Osteocyte (in vitro differentiated cells): Measurements from ENCODE around the gene EXOSC10. TPM values are rescaled to one million over a fixed set of nuclear protein-coding genes. Genes with fewer than 3 reads are reported as not detected.

Experiments
- DNase-seq: peaks from one replicate; pipeline ENCODE4 v3.0.0; 2021; ENCODE audit warnings: mixed read lengths; ENCODE audit not compliant: unreplicated experiment; ENCODE audit errors: extremely low spot score
- H3K27ac Mint-ChIP-seq: one replicate; pipeline ENCODE4 v1.8.0; 2021; ENCODE audit warnings: mild to moderate bottlenecking, mixed read lengths; ENCODE audit not compliant: unreplicated experiment
- H3K27me3 Mint-ChIP-seq: one replicate; pipeline ENCODE4 v1.8.0; 2021; ENCODE audit warnings: mixed read lengths; ENCODE audit not compliant: unreplicated experiment
- H3K36me3 Mint-ChIP-seq: one replicate; pipeline ENCODE4 v1.8.0; 2021; ENCODE audit warnings: mixed read lengths; ENCODE audit not compliant: unreplicated experiment
- H3K4me1 Mint-ChIP-seq: one replicate; pipeline ENCODE4 v1.8.0; 2021; ENCODE audit warnings: mixed read lengths; ENCODE audit not compliant: unreplicated experiment
- H3K4me3 Mint-ChIP-seq: one replicate; pipeline ENCODE4 v1.8.0; 2021; ENCODE audit warnings: mild to moderate bottlenecking, moderate library complexity, mixed read lengths; ENCODE audit not compliant: unreplicated experiment
- H3K9me3 Mint-ChIP-seq: one replicate; pipeline ENCODE4 v1.8.0; 2021; ENCODE audit warnings: mixed read lengths; ENCODE audit not compliant: unreplicated experiment
- CTCF ChIP-seq: fragments of 200-600 bp; sonication (generic); IDR thresholded peaks from 2 replicates; pipeline ENCODE4 v1.5.0; 2021; ENCODE audit warnings: antibody characterized with exemption, mild to moderate bottlenecking, moderate library complexity
- long read RNA-seq: library from polyadenylated mRNA; unstranded; transcript quantifications from one replicate; pipeline ENCODE4 v2.0.0, GENCODE V29; 2021
- total RNA-seq: library from RNA; stranded (reverse); gene quantifications from 2 replicates; pipeline ENCODE4 v1.2.1, GENCODE V29; 2021

Gene EXOSC10
- 66.1 and 66.3 TPM in 2 replicates for total RNA-seq
- long read RNA-seq, transcript EXOSC10-202 (25 exons, 2,808 nt) = major isoform, 123 of 258 reads
- long read RNA-seq, partial matches to known transcripts = 96 of 258 reads
- long read RNA-seq, other reads (novel, unspliced or antisense) = 39 of 258 reads

GRCh38 chr1:11099310-11100148, at the start of gene EXOSC10:
Gene EXOSC10, minus strand, starts transcription at chr1:11099869. Its CDS starts 38 bp downstream, at chr1:11099831.
- H3K4me3 Mint-ChIP-seq = peak within 1 kb of the TSS; percentile 92
- H3K4me1 Mint-ChIP-seq = peaks cover 10% of the 10 kb centered on the region
- no peaks in the 10 kb centered on the region for H3K9me3 Mint-ChIP-seq
- peak; percentile 98 for DNase-seq
- TF ChIP-seq CTCF = no peak
- H3K27me3 Mint-ChIP-seq = no peaks in the 10 kb centered on the region
- peak within 1 kb of the TSS; percentile 91 for H3K27ac Mint-ChIP-seq
- H3K36me3 Mint-ChIP-seq = peaks cover 8% of the 10 kb centered on the region

GRCh38 chr1:11147197-11147770, 47.6 kb upstream of the EXOSC10 start:
- H3K27ac Mint-ChIP-seq = no peak overlapping the region
- H3K4me1 Mint-ChIP-seq = peaks cover 9% of the 10 kb centered on the region
- TF ChIP-seq CTCF = no peak
- peaks cover 32% of the 10 kb centered on the region for H3K36me3 Mint-ChIP-seq
- H3K4me3 Mint-ChIP-seq = no peak overlapping the region
- no peaks in the 10 kb centered on the region for H3K9me3 Mint-ChIP-seq
- H3K27me3 Mint-ChIP-seq = no peaks in the 10 kb centered on the region
- DNase-seq = no peak

- H3K36me3 Mint-ChIP-seq = peaks cover 33% of the 10 kb centered on the region
- no peaks in the 10 kb centered on the region for H3K27me3 Mint-ChIP-seq
- no peaks in the 10 kb centered on the region for H3K9me3 Mint-ChIP-seq
- no peak for DNase-seq
- H3K27ac Mint-ChIP-seq = no peak overlapping the region
- no peak overlapping the region for H3K4me3 Mint-ChIP-seq
- H3K4me1 Mint-ChIP-seq = peaks cover 1% of the 10 kb centered on the region
- no peak for TF ChIP-seq CTCF
Measured at GRCh38 chr1:11145741-11146140, 46.1 kb upstream of the EXOSC10 start.

GRCh38 chr1:11144570-11145256, 45.0 kb upstream of the EXOSC10 start:
- Mint-ChIP-seq H3K9me3 (no peaks in the 10 kb centered on the region), H3K4me3 (no peak overlapping the region), H3K36me3 (peaks cover 35% of the 10 kb centered on the region), H3K27ac (no peak overlapping the region), H3K4me1 (peaks cover 1% of the 10 kb centered on the region), H3K27me3 (no peaks in the 10 kb centered on the region)
- no peak for DNase-seq
- TF ChIP-seq CTCF = no peak

GRCh38 chr1:11143907-11144306, 44.2 kb upstream of the EXOSC10 start:
- DNase-seq = no peak
- peaks cover 37% of the 10 kb centered on the region for H3K36me3 Mint-ChIP-seq
- H3K9me3 Mint-ChIP-seq = no peaks in the 10 kb centered on the region
- H3K27ac Mint-ChIP-seq = no peak overlapping the region
- no peaks in the 10 kb centered on the region for H3K27me3 Mint-ChIP-seq
- no peak for TF ChIP-seq CTCF
- no peak overlapping the region for H3K4me3 Mint-ChIP-seq
- peaks cover 1% of the 10 kb centered on the region for H3K4me1 Mint-ChIP-seq
